ENCODE results near the gene SUGT1.
"Not testable (repeated sequence)": the region's sequence is repeated elsewhere in the genome, so short reads cannot be mapped to it uniquely, and the experiment has no call there.

DNA sequence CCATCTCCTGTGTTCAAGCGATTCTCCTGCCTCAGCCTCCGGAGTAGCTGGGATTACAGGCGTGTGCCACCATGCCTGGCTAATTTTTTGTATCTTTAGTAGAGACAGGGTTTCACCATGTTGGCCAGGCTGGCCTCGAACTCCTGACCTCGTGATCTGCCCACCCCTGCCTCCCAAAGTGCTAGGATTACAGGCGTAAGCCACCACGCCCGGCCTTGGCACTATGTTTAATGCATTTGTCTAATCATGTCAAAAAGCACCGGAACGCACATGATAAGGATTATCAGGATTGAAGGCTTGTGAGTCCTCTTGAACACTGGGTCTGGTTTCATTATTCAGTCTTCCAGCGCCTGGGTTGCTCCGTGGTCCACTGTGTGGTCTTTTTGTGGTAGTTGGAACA is 55.6 kb downstream of the SUGT1 start:
- TF ChIP-seq, protein P1, sequence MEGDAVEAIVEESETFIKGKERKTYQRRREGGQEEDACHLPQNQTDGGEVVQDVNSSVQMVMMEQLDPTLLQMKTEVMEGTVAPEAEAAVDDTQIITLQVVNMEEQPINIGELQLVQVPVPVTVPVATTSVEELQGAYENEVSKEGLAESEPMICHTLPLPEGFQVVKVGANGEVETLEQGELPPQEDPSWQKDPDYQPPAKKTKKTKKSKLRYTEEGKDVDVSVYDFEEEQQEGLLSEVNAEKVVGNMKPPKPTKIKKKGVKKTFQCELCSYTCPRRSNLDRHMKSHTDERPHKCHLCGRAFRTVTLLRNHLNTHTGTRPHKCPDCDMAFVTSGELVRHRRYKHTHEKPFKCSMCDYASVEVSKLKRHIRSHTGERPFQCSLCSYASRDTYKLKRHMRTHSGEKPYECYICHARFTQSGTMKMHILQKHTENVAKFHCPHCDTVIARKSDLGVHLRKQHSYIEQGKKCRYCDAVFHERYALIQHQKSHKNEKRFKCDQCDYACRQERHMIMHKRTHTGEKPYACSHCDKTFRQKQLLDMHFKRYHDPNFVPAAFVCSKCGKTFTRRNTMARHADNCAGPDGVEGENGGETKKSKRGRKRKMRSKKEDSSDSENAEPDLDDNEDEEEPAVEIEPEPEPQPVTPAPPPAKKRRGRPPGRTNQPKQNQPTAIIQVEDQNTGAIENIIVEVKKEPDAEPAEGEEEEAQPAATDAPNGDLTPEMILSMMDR (IDR thresholded peaks at IDR 0.05; ENCODE audit: extremely low read depth in 1 of 2, insufficient read depth in 1 of 2, low read depth in 1 of 2, low read length in 2 of 2): not testable (repeated sequence)
- TF ChIP-seq, protein P2, sequence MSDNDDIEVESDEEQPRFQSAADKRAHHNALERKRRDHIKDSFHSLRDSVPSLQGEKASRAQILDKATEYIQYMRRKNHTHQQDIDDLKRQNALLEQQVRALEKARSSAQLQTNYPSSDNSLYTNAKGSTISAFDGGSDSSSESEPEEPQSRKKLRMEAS (IDR thresholded peaks at IDR 0.05; ENCODE audit: insufficient read depth, insufficient read length): not testable (repeated sequence)
- TF ChIP-seq POLR2AphosphoS5 (IDR thresholded peaks at IDR 0.05; ENCODE audit: insufficient read depth, low read depth, low read length); EZH2 (IDR thresholded peaks at IDR 0.05; ENCODE audit: borderline replicate concordance, low read depth, low read length, severe bottlenecking); POLR2A (IDR thresholded peaks at IDR 0.05; ENCODE audit: low read depth, low read length); JUN (IDR thresholded peaks at IDR 0.05; ENCODE audit: borderline replicate concordance, insufficient read depth, insufficient read length, low read depth): not testable (repeated sequence)

Measured in endothelial cell of umbilical vein (primary cell).